Smooth muscle cell of the brain vasculature (primary cell): ENCODE results near the gene PI4K2A.

Experiments
- DNase-seq: peaks from one replicate; pipeline ENCODE4 v3.0.0-alpha.2; 2012; ENCODE audit warnings: low read depth, low spot score

The PI4K2A gene

DNA sequence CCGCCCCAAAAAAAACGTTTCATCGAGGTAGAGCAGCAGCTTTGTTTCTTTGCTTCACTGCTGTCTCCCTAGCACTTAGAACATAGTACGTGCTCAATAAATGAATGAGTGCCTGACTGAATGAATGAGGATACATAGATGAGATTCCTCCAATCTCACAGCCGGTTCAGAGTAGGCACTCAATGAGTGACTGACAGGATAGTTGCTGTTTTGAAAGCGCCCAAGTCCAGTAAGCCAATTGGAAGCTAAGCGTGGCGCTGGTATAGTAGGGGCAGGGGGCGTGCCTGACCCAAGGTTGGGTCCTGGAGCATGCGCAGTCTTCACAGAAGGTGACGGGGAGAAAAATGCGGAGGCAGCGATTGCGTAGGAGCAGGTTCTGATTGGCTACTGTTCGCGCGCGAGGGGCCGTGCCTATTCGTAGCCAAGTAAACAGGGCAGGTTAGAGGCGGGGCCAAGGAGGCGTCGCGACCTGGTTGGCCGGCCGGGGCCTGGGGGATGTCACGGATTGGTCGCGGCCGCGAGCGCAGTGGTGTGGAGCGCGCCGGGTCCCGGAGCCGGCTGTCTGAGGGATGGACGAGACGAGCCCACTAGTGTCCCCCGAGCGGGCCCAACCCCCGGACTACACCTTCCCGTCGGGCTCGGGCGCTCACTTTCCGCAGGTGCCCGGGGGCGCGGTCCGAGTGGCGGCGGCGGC lies at the start of gene PI4K2A:
Gene PI4K2A, plus strand, starts transcription at position 498 of the 694 bp plus-strand sequence. Its CDS starts 72 bp downstream, at position 570.
- DNase-seq = peak; percentile 98

- no peak for DNase-seq
Measured at GRCh38 chr10:97590748-97591495, 49.5 kb upstream of the PI4K2A start.

- DNase-seq = no peak
Measured at GRCh38 chr10:97593421-97593820, 47.0 kb upstream of the PI4K2A start.

- no peak for DNase-seq
Measured at GRCh38 chr10:97596101-97597082, 44.1 kb upstream of the PI4K2A start.

GRCh38 chr10:97597778-97598177 lies 42.7 kb upstream of the PI4K2A start:
- DNase-seq = no peak

- no peak for DNase-seq
Measured at GRCh38 chr10:97598407-97599271, 41.8 kb upstream of the PI4K2A start.

DNA sequence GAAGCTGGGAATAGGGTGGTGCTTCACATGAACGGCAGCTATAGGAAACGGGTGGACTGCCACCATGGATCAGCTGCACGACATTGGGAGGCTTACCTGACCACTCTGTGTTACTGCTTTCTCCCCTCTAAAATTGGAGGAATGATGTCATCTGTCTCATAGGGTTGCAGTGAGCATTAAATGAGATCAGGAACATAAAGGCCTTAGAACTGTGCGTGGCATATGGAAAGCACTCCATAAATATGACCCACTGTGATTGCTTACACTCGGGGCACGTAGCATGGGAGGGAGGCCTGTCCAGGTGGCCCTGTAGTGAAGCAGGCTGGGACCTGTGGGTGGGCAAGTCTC lies 41.2 kb upstream of the PI4K2A start:
- no peak for DNase-seq

DNA sequence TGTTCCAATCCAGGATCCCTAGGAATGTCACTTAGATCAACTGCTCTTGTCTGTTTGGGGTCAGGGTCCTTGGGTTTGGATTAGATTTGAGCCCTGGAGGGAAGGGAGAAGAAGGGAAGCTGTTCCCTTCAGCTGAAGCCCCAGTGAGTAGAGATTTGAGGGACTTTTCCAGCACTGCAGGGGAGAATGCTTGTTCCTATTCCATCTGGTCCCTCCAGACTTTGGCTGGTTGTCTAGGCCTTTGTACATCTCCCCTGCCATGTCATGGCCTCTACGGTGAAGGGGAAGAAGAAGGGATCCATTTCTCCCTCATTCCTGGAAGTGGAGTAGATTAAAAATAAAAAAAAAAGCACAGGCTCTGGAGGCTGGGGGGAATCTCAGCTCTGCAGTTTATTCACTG lies 39.9 kb upstream of the PI4K2A start:
- no peak for DNase-seq

GRCh38 chr10:97601268-97602215 lies 38.9 kb upstream of the PI4K2A start:
- no peak for DNase-seq

- DNase-seq = no peak
Measured at GRCh38 chr10:97607095-97607636, 33.3 kb upstream of the PI4K2A start.

DNA sequence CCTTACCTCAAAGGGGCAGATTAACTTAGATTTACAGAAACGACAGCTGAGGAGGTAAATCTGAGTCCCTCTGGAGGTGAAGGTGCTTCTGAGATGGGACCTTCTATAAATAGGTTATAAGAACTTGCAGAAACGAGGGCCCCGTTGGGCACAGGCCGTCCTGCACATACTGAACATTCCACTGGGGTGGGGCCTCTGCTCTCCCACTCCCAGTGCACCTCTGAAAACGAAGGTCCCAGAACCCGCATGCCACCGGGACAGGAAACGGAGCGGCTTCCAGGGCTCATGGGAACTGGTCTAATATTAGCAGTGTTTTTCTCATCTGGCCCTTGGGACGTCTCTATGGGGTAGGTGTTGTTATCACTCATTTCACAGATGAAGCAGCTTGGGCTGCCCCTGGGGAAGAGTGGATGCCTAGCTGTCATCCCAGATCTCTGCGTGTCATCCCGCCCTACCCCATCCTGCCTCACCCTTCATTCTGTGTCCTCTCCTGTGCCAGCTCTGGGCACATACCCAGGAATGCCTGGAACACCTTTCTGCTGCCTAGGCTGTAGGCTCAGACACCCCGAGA lies 31.4 kb upstream of the PI4K2A start:
- DNase-seq = no peak

- no peak for DNase-seq
Measured at GRCh38 chr10:97611473-97611872, 29.0 kb upstream of the PI4K2A start.

DNA sequence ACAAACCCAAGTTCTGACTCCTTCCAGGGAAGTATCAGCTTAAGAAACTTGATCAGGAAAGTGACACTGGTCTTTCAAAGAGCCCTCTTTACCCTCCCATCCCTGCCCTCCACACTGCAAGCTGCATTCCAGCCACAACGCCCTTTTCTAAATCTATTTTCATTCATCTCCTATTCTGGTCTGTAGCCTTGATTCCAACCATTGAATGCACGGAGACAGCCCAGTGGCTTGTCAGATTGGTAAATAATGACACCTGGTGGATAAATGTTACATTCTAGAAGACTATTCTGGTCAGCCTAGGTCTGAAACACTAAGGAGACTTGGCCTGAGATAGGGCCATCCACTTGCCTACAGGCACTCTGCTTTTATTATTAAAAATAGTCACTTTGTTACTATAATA lies 28.1 kb upstream of the PI4K2A start:
- DNase-seq = peak; percentile 10

DNA sequence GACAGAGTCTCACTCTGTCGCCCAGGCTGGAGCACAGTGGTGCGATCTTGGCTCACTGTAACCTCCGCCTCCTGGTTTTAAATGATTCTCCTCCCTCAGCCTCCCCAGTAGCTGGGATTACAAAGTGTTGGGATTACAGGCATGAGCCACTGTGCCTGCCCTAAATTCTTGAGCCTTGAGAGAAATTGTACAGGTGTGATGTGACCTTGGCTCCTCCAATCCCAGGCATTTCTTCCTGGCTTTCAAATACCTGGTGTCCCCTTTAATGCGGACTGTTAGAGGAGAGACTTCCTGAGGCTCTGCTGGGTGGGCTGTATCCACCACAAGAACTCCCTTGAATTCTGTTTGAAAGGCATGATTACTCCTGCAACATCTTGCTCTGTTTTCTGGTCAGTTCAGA lies 22.2 kb upstream of the PI4K2A start:
- DNase-seq = no peak

GRCh38 chr10:97618733-97619132 lies 21.7 kb upstream of the PI4K2A start:
- no peak for DNase-seq

- no peak for DNase-seq
Measured at GRCh38 chr10:97623277-97623676, 17.2 kb upstream of the PI4K2A start.

- no peak for DNase-seq
Measured at GRCh38 chr10:97627731-97628130, 12.7 kb upstream of the PI4K2A start.

DNA sequence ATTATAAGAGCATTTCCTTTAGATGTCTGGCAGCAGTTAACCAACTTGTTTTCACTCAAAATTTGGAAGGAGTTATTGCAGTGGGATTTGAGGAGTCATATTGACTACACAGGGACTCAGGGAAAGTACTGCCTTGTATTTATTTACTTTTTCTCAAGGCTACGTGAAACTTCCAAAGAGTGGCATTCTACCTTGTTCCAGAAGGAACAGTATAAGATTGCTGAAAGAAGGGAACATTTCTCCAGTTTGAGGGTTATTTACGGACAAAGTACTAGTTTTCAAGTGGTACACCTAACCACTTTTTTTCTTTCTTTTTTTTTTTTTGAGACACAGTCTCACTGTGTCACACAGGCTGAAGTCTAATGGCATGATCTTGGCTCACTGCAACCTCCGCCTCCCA lies 12.2 kb upstream of the PI4K2A start:
- DNase-seq = no peak

DNA sequence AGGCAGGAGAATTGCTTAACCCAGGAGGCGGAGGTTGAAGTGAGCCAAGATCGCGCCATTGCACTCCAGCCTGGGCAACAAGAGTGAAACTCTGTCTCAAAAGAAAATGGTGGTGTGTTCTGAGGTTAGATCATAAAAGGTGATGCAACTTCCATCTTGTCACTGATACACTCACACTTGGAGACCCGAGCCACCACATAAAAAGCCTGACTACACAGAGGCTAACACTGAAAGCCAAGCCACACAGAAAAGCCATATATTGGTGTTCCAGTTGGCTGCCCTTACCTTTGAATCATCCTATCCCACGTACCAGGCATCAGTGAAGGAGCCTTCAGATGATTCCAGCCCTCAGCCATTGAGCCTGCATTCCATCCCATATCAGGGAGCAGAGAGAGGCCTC lies 11.2 kb upstream of the PI4K2A start:
- DNase-seq = no peak
